Activated CD8-positive, alpha-beta memory T cell treated with anti-CD3 and anti-CD28 coated beads for 36 hours (primary cell): ENCODE results near the gene TMEM220. TPM values are rescaled to one million over a fixed set of nuclear protein-coding genes. Genes with fewer than 3 reads are reported as not detected.

ENCODE experiments used
- CTCF ChIA-PET: fragments of 350-600 bp; sonication (Branson Sonifier 250); formaldehyde crosslinking; loops from one replicate; lab custom pipeline; 2021; ENCODE audit warnings: antibody characterized with exemption; lab: Charles Lee
- POLR2A ChIA-PET: fragments of 350-600 bp; sonication (Branson Sonifier 250); formaldehyde crosslinking; loops from one replicate; lab custom pipeline; 2021; ENCODE audit warnings: antibody characterized with exemption; lab: Charles Lee
- total RNA-seq, 2 experiments: library from RNA; stranded (reverse); gene quantifications; one replicate each; pipeline ENCODE4 v1.2.3, GENCODE V29; 2021

The TMEM220 gene
- total RNA-seq, 2 experiments from 2014 or later, result 0.44 to 0.90 TPM

DNA sequence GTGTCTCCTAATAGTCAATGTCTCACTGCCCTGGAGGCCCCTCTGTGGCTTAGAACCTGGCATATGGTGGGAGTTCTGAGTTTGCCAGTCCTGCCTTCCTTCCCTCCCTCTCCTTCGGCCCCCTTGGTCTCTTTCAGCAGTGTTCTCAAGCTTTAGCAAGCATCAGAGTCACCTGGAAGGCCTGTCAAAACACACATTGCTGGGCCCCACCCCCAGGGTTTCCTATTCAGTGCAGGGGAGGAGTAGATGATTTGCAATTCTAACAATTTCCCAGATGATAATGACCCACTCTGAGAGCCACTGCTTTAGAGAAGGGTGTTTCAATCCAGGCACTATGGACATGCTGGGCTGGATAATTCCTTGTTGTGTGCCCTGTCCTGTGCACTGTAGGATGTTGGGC is 26.4 kb upstream of the TMEM220 start:
- ChIA-PET POLR2A (no interaction called here), CTCF (no interaction called here)

DNA sequence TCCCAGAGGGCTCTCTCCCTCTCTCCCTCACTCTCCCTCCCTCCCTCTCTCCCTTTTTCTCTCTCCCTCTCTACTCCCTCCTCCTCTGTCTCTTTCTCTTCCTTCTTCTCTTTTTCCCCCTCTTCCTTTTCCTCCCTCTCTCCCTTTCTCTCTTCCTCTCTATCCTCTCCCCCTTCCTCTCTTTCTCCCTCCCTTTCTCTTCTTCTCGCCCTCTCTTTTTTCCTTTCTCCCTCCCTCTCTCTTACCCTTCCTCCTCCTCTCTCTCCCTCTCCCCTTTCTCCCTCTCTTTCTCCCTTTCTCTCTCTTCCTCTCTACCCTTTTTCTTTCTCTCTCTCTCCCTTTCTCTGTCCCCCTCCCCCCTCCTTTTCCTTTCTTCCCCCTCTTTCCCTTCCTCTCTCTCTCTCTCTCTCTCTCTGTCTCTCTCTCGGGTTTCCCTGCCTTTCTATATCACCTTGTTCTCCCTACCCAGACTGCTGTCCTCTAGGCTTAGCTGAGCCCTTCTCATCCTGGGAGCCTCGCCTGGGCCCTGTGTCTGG is 25.8 kb upstream of the TMEM220 start:
- ChIA-PET POLR2A (no interaction called here), CTCF (no interaction called here)

GRCh38 chr17:10754861-10755591 is 25.2 kb upstream of the TMEM220 start:
- ChIA-PET POLR2A (no interaction called here), CTCF (no interaction called here)

GRCh38 chr17:10754109-10754508 is 24.3 kb upstream of the TMEM220 start:
- ChIA-PET CTCF (no interaction called here), POLR2A (no interaction called here)

DNA sequence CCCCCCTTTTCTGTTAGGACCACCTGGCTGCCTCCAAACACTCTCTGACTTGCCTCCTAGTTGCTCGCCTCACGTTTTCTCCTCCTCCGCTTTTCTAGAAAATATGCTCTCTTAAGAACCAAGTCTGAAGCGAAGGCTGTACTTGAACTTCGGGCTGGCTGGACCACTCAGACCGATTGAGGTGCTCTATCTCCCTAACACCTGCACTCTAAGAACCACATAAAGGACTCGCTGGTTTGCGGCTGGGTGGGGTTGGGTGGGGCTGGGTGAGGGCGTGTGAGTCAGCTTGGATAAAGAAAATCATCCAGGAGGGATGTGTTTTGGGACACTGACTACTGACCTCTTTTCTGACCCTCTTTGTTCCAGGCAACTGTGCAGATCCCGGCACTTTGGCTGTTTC is 22.9 kb upstream of the TMEM220 start:
- ChIA-PET POLR2A (no interaction called here), CTCF (no interaction called here)

DNA sequence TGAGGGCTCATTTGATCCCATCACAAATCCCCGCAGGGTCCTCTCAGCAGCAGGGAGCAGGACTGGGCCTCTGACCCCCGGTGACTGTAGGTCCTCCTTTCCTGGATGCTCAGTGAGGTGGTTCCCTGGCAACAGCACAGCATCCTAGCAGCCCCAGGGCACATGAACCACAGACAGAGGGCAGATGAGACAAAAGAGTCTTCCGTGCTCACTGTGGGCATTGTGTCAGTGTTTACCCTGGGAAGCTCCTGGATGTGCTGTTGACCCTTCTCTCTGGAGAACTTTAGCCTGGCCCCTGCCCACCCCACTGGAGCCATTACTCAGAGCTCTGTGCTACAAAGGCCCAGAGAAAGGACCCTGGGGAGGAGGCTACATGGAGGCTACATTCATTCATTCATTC is 21.7 kb upstream of the TMEM220 start:
- POLR2A ChIA-PET, result no interaction called here
- CTCF ChIA-PET, result no interaction called here

DNA sequence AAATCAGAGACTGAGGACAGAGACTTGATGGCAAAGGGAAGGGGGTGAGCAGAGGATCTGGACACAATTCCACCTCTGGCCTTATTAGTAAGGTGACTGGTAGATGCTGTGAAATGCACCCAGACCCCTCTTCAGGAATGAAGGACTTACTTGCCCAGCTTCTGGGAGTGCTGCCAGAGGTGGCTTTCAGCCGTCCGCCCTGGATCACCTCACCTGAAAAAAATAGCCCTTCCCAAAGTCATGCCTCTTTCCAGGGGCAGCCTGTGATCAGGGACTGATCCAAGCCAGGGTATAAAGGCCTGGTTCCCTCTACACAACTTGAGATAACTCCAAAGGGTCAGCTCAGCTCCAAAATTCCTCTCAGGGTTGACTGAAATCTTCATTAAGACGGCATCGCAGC is 20.4 kb upstream of the TMEM220 start:
- CTCF ChIA-PET, result no interaction called here
- POLR2A ChIA-PET, result no interaction called here

DNA sequence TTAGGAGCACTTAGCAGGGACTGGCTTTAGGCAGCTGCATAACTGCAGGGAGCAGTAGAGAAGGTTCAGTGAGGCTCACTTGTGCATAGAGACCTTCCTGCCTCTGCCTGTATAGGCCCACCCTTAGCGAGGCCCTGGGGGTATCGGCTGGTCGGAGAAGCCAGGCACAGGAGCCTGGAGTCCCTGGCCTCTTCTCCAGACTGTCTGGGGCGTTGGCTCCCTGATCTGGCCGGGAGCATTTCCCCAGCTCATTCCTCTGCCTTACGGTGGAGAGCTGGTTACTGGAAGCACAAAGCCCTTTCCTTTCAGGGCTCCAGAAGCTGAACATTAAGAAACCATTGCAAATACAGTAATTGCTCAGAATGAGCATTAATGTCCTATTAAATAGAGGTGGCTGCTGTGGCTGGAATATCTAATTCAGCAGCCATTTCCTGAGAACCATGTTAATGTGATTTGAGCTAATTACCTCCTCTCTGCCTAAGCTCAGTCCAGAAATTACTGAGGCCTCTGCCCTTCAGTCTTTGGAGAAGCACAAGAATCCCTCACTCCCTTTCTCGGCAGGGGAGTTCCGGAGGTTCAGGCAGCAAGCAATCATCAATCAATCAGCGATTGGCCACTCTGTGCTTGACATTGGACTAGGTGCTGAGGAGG is 18.8 kb upstream of the TMEM220 start:
- ChIA-PET POLR2A (no interaction called here), CTCF (no interaction called here)

DNA sequence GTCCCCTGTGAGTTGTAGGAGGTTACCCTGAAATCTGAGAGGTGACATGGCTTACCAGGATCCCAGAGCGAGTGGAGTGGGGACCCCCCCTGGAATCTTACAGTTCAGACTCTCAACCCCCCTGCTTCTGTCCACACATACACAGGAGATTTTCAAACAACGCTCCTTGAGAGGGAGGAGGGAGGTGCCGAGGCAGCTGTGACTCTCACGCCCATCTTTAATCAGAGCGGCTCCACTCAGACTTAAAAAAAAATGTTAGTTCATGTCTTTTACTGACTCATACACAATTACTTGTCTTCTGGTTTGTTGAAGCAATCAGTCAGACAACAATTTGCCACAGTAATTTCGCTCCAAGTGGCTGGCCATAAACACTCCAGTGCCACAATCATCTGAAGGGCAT is 15.4 kb upstream of the TMEM220 start:
- CTCF ChIA-PET, result no interaction called here
- POLR2A ChIA-PET, result no interaction called here

GRCh38 chr17:10744501-10745000 is 14.7 kb upstream of the TMEM220 start:
- CTCF ChIA-PET, result no interaction called here
- POLR2A ChIA-PET, result no interaction called here

GRCh38 chr17:10743316-10744009 is 13.6 kb upstream of the TMEM220 start:
- ChIA-PET CTCF (no interaction called here), POLR2A (no interaction called here)

DNA sequence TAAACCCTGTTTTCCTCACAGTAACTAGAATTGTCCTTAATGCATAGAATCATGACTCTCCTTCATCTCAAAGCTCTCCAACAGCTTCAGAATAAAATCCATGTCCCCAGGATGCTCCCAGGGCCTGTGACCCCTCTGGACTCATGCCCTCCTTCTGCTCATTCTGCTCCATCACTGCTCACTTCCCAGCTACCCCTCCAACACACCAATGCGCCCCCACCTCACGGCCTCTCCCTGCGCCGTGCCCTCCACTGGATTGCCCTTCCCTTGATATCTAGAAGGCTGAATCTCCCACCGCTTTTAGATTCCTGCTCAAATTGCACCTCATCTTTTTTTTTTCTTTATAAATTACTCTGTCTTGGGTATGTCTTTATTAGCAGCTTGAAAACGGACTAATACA is 12.6 kb upstream of the TMEM220 start:
- ChIA-PET POLR2A (no interaction called here), CTCF (no interaction called here)

GRCh38 chr17:10741416-10742135 is 11.8 kb upstream of the TMEM220 start:
- ChIA-PET POLR2A (no interaction called here), CTCF (interaction anchor here (1.3 kb wide), 1 partner anchor 103 kb away, joined by 3 read pairs; no protein-coding TSS in a partner anchor)

DNA sequence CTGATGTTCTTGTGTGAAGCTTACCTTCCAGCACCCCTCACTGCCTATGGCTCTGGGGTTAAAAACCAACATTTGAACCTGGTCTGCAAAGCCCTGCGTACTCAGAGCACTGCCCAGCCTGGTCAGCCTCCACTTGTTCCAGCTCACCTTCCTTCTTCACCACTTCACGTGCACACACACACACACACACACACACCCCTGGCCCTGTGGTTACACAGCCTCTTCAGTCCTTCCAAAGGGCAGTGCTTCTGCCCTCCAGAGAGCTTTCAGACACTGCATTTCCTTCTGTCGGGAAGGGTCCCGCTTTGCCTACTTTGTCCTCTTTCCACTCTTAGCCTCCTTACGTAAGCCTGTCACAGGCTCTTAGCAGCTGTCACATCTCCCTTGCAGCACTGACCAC is 9.6 kb upstream of the TMEM220 start:
- POLR2A ChIA-PET, result no interaction called here
- CTCF ChIA-PET, result interaction anchor here (0.6 kb wide), 1 partner anchor 232 kb away, joined by 3 read pairs; no protein-coding TSS in a partner anchor

DNA sequence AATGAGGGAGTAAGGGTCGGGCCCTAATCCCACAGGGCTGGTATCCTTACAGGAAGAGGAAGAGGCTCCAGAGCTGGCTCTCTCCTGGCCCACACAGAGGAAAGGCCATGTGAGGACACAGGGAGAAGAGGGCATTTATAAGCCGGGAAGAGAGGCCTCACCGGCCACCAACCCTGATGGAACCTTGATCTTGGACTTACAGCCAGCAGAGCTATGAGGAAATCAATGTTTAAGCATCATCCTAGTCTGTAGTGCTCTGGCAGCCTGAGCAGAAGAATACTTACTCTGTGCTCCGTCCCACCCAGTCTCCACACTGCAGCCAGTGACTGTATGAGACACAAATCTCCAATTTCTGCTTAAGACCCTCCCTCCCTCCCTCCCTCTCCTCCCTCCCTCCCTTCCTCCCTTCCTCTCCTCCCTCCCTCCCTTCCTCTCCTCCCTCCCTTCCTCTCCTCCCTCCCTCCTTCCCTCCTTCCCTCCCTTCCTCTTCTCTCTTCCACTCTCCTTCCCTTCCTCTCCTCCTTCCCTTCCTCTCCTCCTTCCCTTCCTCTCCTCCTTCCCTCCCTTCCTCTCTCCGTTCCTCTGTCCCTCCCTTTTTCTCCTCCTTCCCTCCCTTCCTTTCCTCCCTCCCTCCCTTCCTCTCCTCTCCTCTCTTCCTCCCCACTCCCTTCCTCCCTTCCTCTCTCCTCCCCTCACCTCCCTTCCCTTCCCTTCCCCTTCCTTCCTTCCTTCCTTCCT is 8.9 kb upstream of the TMEM220 start:
- CTCF ChIA-PET, result interaction anchor here (0.6 kb wide), 1 partner anchor 232 kb away, joined by 3 read pairs; no protein-coding TSS in a partner anchor
- POLR2A ChIA-PET, result no interaction called here

GRCh38 chr17:10737736-10738135 is 7.9 kb upstream of the TMEM220 start:
- POLR2A ChIA-PET, result no interaction called here
- CTCF ChIA-PET, result interaction anchor here (1.1 kb wide), 1 partner anchor 107 kb away, joined by 4 read pairs; no protein-coding TSS in a partner anchor

DNA sequence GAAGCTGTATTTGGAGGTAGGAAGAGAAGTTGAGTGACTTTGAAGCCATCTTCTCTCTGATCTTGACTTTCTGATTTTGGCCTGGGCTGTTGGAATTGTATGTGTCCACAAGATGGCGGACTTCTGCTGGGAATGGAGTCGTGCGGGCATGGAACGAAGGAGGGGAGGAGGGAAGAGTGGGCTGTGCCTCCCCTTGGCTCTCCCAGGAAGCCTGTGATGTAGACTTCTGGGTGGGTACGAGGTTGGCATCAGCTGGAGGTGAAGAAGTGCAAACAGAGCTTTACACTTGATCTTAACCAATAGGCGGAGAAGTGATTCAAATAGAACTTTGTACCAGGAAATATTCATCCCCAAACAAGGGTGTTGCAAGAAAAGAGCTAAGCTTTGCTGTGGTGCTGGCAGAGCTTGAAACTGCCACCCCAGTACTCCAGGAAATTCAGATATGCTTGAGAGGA is 7.4 kb upstream of the TMEM220 start:
- ChIA-PET POLR2A (no interaction called here), CTCF (interaction anchor here (1.1 to 1.6 kb wide), 2 partner anchors 108 to 109 kb away, joined by 3 to 4 read pairs; no protein-coding TSS in a partner anchor)

DNA sequence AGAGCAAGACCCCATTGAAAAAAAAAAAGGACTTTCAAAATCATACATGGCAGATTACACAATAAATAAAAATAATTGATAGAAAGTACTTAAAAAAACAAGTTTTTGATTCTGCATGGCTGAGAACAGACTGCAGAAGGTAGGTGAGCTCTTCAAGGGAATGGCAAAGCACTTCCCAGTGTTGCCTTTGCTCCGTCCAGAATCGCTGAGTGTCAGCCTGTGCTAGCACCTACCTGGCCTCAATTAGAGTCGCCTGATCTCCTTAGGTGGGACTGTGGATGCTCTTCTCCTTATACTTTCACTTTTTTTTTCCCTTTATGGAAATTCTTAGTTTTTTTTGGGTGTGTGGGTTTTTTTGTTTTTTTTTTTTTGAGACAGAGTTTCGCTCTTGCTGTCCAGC is 6.0 kb upstream of the TMEM220 start:
- POLR2A ChIA-PET, result no interaction called here
- CTCF ChIA-PET, result interaction anchor here (1.6 kb wide), 1 partner anchor 110 kb away, joined by 3 read pairs; no protein-coding TSS in a partner anchor
